Measurements from ENCODE around the gene CELA1.
"Not testable (repeated sequence)": the region's sequence is repeated elsewhere in the genome, so short reads cannot be mapped to it uniquely, and the experiment has no call there.

The CELA1 gene

DNA sequence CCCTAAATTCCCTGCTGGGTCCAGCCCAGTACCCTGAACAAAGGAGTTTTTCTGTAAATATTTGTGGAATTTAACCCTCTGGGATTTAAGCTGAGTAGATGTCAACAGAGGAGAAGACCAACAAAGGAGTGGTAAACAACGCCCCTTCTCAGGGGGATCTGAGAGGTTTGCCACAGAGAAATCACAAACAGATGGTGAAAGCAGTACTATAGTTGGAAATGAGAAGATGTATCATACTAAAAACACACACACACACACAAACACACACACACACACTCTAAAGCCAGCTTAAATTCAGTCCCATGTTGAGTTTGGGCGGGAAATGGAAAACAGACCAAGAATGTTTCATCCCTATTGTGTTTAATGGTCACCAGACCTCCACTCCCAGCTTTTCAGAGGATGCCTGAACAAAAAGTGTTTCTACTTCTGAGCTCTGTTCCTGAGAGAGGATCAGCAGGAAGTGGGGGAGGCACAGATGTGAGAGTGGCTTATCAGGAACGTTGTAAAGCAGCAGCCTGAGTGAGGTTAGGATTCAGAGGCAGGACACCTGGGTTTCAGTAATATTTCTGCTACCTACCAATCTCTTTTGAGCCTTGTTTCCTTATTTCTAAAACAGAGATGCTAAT, 25.7 kb downstream of the CELA1 start:
- no peak overlapping the region for H3K4me3 ChIP-seq (replicated peaks; ENCODE audit: low read depth, low read length)
- DNase-seq (ENCODE audit: extremely low read depth, low read depth), result peak; percentile 63
- TF ChIP-seq, protein P1, sequence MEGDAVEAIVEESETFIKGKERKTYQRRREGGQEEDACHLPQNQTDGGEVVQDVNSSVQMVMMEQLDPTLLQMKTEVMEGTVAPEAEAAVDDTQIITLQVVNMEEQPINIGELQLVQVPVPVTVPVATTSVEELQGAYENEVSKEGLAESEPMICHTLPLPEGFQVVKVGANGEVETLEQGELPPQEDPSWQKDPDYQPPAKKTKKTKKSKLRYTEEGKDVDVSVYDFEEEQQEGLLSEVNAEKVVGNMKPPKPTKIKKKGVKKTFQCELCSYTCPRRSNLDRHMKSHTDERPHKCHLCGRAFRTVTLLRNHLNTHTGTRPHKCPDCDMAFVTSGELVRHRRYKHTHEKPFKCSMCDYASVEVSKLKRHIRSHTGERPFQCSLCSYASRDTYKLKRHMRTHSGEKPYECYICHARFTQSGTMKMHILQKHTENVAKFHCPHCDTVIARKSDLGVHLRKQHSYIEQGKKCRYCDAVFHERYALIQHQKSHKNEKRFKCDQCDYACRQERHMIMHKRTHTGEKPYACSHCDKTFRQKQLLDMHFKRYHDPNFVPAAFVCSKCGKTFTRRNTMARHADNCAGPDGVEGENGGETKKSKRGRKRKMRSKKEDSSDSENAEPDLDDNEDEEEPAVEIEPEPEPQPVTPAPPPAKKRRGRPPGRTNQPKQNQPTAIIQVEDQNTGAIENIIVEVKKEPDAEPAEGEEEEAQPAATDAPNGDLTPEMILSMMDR (IDR thresholded peaks at IDR 0.05; ENCODE audit: low read depth, low read length, missing control alignments), result no peak

DNA sequence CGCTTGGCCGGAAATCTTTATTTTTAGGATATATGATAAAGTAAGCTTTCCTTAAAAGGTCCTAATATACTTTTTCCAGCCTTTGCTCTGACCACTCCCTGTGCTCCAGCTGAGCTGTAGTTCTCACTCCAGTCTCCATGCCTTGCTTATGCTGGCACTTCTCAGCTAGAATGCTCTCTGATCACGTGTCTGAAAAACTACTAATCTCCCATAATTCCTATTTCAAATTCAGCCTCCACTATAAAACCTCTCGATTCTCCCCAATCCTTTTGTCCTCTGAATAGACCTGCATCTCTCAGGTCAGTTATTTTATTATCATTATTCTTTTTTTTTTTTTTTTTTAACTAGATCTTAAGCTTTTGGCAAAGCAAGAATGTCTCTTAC, 26.2 kb downstream of the CELA1 start:
- H3K4me3 ChIP-seq (replicated peaks; ENCODE audit: low read depth, low read length), result no peak overlapping the region
- no peak for DNase-seq (ENCODE audit: extremely low read depth, low read depth)
- TF ChIP-seq, protein P1 (IDR thresholded peaks at IDR 0.05; ENCODE audit: low read depth, low read length, missing control alignments), result no peak

- TF ChIP-seq, protein P1 (IDR thresholded peaks at IDR 0.05; ENCODE audit: low read depth, low read length, missing control alignments), result no peak
- no peak overlapping the region for H3K4me3 ChIP-seq (replicated peaks; ENCODE audit: low read depth, low read length)
- no peak for DNase-seq (ENCODE audit: extremely low read depth, low read depth)
Measured at GRCh38 chr12:51318846-51319599, 27.5 kb downstream of the CELA1 start.

DNA sequence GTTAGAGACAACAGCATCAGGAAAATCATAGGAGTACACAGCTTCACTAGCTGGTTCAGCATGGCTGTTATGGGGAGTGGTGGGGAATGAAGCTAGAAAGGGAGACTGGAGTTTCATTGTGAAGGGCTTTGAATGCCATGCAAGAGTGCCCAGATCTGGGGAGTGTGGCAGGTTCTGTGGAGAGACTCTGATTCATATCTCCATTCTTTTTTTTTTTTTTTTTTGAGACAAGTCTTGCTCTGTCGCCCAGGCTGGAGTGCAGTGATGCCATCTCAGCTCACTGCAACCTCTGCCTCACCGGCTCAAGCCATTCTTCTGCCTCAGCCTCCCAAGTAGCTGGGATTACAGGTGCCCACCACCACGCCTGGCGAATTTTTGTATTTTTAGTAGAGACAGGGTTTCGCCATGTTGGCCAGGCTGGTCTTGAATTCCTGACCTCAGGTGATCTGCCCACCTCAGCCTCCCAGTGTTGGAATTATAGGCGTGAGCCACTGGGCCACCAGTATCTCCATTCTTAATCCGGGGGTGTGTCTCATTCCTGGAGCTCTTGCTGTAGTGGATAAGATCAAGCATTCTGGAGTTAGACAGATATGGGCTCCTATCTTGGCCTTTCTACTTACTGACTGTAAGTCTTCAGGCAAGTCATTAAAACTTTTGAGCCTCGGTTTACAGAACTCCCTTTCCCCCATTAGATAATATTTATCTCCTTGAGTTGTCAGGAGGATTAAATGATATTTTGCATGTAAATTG, 28.2 kb downstream of the CELA1 start:
- H3K4me3 ChIP-seq (replicated peaks; ENCODE audit: low read depth, low read length); DNase-seq (ENCODE audit: extremely low read depth, low read depth): not testable (repeated sequence)

- TF ChIP-seq, protein P1 (IDR thresholded peaks at IDR 0.05; ENCODE audit: low read depth, low read length, missing control alignments), result no peak
- no peak overlapping the region for H3K4me3 ChIP-seq (replicated peaks; ENCODE audit: low read depth, low read length)
Measured at GRCh38 chr12:51311389-51311788, 35.1 kb downstream of the CELA1 start.

DNA sequence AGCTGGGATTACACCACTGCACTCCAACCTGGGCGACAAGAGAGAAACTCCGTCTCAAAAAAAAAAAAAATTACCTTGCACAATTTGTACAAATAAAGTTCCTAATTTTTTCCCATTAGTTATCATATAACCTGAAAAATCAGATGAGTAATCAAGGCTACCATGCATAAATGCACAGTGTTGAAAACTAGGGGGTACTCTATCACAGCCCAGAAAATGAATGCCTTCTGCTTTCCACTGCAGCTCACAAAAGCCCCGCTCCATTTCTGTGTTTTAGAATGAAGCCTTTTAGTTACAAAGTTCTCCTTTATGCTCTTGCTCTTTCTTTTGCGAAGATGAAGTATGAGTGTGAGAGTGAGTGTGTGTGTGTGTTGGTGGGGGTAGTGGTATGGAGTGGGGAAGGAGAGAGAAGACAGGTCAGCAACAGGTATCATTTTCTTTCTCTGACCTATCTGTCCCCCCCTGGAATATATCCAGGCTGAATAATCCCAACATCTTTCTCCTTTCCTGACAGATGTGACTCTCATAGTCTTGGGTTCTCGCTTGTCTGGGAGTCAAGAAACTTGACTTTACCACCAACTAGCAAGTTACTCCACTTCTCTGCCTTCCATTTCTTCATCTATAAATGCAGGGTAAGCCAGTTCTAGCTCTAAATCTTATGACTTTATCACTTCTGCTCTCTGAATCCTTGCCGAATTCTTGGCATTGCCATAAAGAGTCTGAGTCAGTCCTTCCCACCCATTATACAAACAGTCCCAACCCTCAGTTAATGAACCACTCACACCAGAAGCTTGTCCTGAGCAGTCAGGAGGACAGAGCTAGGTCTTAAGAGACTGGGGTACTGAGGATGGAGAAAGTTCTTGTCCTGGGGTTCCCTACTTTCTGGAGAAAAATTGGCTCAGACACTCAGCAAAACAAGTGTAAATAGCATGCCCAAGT, 38.6 kb downstream of the CELA1 start:
- DNase-seq (ENCODE audit: extremely low read depth, low read depth), result no peak
- TF ChIP-seq, protein P1 (IDR thresholded peaks at IDR 0.05; ENCODE audit: low read depth, low read length, missing control alignments), result no peak
- H3K4me3 ChIP-seq (replicated peaks; ENCODE audit: low read depth, low read length), result no peak overlapping the region

More at GRCh38 chr12:51311389-51311788, 35.1 kb downstream of the CELA1 start:
- no peak for DNase-seq (ENCODE audit: extremely low read depth, low read depth)

Measured in HFF-Myc (cell line).